GM19468 (cell line): ENCODE results near the gene ITGA11.

Experiments
- ATAC-seq: cut with Tn5 transposase; IDR thresholded peaks from one replicate; pipeline ENCODE4 v1.9.1; 2021; ENCODE audit warnings: mild to moderate bottlenecking, moderate library complexity, moderate number of reproducible peaks; ENCODE audit not compliant: unreplicated experiment; ENCODE audit errors: extremely low read depth

Gene ITGA11

GRCh38 chr15:68365140-68365745 lies 66.7 kb downstream of the ITGA11 start:
- ATAC-seq = no peak

DNA sequence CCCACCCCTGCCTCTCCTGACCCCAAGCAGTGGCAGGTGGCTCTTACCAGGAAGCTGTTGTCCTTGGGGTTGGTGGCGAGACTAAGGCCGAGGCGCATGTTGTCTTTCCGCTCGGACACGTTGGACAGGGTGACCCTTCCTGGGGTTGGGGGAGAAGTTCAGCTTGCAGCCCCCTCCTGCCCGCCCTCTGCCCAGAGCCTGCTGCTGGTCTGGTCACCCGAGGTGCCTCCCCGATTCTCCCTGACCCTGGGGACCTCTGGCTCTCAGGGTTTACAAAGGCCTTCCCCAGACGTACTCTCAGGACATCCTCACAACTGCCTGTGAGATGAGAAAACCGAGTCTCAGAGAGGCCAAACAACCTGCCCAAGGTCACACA lies 67.3 kb downstream of the ITGA11 start:
- ATAC-seq = no peak

DNA sequence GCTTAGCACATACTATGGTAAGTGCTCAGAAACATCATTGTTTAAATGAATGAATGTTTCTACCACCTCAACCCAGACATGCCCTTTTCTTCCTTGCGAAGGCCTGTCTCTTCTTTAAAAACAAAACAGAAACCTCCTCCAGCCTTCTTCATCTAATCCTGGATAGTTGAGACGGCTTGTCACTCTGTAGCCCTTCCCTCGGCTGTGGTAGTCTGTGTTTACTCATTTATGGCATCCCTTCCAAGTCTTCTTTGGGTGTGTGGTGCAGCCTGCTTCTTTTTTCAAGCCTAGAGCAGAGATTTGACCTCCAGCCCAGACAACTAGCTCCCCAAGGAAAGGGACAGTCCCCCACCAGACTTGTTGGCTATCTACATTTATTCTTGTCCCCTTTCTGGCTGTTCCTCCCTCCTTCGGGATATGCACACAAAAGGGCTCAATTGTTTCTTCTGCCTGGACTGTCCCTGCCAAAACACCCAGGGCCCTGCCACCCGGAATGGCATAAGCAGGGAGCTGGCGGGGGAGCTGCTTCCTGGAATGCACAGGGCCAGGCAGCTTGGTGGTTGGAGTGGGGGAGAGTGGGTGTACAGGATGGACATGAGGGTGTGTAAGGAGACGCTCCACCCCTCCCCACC lies 67.8 kb downstream of the ITGA11 start:
- no peak for ATAC-seq

DNA sequence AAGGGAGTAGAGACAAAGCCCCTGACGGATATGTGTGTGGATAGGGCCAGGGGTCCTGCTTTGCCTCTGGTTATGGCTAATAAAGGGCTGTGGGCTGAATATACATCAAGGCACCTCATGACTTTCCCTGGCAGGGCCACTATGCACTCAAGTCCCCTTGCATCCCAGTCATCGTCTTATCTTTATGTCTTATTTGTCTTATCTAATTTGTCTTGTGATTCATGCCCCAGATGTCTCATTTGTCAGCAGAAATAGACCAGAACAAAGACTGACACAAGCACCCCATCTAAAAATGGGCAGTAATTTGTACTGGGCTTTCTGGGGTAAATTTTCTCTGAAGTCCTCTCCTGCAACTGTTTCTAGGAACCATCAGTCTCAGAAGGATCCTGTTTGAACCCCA lies 68.6 kb downstream of the ITGA11 start:
- ATAC-seq = no peak

GRCh38 chr15:68362537-68363126 lies 69.3 kb downstream of the ITGA11 start:
- no peak for ATAC-seq

- ATAC-seq = no peak
Observed at GRCh38 chr15:68360721-68361120, 71.2 kb downstream of the ITGA11 start.

DNA sequence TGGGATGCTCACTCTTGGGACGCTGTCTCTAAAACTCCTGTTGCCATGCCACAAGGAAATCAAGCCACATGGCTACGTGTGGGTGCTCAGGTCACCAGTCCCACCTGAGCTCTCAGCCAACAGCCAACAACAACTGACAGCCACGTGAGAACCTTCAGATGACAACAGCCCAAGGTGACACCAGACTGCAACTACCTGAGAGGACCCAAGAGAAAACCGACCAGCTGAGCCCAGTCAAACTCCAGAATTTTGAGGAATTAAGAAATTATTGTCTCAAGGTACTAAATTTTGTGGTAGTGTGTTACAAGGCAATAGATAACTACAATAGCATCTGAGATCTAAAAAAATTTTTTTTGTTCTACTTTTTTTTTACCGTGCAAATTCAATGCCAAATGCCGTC lies 75.2 kb downstream of the ITGA11 start:
- no peak for ATAC-seq

- ATAC-seq = no peak
Observed at GRCh38 chr15:68354923-68355322, 77.0 kb downstream of the ITGA11 start.

GRCh38 chr15:68354268-68354667 lies 77.7 kb downstream of the ITGA11 start:
- ATAC-seq = no peak

DNA sequence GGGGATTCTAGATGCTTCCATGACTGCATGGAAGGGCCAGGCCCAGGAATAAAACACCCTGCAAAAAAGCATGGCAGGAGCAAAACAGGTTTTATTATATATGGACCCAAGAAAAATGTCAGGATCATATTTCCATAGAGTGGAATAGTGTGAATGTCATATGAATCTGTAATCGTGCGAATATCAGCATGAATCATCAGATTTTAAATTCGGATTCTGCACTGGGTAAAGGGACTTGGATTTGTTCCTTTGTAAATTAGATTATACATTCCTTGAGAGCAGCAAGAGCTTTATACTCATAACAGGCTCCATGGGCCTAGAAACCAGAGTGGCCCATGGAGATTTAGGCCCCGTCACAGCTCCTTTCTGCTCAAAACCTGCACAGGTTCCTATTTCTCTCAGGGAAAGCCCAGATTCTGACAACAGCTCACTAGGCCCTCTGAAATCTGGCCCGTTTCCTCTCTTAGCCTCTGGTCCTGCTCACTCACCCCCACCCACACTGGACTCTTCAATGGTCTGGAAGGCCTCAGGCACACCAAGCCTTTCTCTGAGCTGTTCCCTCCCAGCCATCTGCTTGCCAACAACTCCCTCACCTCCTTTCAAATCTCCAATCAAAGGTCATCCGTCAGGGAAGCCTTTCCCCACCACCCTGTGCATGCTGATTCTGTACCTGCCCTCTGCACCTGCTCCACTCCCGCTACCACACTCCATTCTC lies 78.4 kb downstream of the ITGA11 start:
- ATAC-seq = no peak

- no peak for ATAC-seq
Observed at GRCh38 chr15:68352401-68353062, 79.4 kb downstream of the ITGA11 start.

GRCh38 chr15:68349151-68349550 lies 82.8 kb downstream of the ITGA11 start:
- no peak for ATAC-seq

DNA sequence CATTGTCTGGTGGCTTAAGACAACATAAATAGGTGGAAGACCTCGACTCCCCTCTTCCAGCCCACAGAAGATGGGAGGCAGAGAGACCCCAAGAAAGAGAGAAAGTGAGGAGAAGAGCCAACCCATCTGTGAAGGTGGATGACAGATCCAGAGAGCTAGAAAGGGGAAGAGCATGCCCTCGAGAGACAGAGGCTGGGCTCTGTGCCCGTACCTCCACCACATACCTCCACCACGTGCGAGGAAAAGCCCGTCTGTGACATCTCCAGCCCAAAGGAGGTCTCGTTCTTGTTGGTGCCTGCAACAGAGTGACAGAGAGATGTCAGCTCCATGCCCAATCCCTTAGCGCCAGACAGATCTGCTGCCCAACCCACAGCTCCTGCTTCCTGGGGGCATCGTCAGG lies 83.4 kb downstream of the ITGA11 start:
- ATAC-seq = no peak

- no peak for ATAC-seq
Observed at GRCh38 chr15:68348081-68348480, 83.9 kb downstream of the ITGA11 start.

GRCh38 chr15:68347392-68347791 lies 84.6 kb downstream of the ITGA11 start:
- ATAC-seq = no peak

GRCh38 chr15:68346979-68347378 lies 85.0 kb downstream of the ITGA11 start:
- ATAC-seq = no peak

DNA sequence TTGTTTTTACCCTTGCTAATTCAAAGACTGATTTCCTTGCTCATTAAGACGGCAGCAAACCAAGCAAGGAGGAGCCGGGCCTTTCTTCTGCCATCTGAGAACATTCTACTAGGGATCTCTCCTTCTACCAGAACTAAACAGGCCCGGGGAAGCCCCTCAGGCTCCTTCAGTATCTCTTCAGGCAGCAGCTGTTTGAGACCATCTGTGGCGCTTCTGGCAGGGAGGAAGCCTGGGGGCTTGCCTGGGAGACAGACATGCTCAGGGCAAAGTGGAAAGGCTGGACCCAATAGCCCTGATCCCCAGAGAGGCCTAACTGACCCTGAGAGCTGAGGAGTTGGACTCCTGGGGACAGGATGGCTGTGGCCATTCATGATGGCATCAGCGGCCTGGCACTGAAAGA lies 86.5 kb downstream of the ITGA11 start:
- no peak for ATAC-seq

DNA sequence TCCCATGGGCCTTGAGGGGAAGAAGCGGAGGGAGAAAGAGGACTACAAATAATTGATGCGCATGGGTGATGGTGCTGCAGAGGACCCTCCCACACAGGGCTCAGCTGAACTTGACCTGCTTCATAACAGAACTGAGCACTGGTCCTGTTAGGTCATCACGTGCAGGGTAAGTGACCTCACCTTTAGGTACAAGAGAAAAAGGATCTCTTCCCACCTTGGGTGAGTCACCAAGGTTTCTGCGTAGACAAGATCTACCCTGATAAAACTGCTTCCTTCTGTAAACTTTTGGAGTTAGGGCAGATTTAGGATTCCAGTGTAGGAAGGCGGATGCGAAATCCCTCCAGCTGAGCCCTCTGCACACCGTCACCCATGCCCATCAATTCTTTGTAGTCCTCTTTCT lies 87.4 kb downstream of the ITGA11 start:
- ATAC-seq = no peak

- no peak for ATAC-seq
Observed at GRCh38 chr15:68343579-68344225, 88.3 kb downstream of the ITGA11 start.
